HG03558 (cell line): Measurements from ENCODE around the gene UBAP2.

ENCODE experiments used
- ATAC-seq: cut with Tn5 transposase; IDR thresholded peaks from one replicate; pipeline ENCODE4 v1.9.1; 2021; ENCODE audit warnings: moderate number of reproducible peaks; ENCODE audit not compliant: unreplicated experiment; ENCODE audit errors: extremely low read depth

The UBAP2 gene

DNA sequence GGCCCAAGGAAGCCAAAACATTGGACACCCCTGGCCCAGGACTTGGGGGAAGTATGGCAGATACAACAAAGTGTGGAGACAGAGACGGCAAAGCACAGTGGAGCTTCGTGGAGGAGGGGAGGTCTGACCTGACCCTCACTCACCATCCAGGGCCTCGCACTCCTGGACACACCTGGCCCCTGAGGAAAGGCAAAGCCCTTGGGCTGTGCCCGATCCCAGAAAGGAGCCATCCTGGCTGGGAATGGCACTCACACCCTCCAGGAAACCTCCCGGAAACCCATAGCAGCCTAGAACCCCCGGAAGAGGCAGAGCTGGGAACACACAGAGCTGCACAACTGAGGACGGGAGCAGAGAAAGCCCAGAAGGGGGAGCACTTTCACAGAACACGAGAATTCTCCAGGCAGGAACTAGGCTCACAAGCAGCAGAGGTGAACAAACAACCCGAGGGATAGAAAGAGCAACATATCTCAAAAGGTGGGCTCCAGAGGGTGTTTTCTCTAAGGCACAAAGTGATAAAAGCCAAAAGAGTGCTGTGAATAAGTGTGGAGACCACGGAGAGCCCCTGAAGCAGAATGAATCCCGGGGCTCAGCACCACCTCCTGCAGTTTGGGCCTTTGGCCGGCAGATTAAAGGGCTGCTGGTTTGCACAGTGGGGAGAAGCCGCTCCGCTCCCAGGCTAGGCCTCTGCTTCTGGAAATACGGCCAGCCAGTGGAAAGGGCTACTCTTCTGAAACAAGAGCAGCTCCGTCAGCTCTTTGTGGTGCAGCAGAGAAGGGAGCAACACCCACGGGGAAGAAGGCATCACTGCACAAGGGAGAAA, 123.5 kb downstream of the UBAP2 start:
- no peak for ATAC-seq

DNA sequence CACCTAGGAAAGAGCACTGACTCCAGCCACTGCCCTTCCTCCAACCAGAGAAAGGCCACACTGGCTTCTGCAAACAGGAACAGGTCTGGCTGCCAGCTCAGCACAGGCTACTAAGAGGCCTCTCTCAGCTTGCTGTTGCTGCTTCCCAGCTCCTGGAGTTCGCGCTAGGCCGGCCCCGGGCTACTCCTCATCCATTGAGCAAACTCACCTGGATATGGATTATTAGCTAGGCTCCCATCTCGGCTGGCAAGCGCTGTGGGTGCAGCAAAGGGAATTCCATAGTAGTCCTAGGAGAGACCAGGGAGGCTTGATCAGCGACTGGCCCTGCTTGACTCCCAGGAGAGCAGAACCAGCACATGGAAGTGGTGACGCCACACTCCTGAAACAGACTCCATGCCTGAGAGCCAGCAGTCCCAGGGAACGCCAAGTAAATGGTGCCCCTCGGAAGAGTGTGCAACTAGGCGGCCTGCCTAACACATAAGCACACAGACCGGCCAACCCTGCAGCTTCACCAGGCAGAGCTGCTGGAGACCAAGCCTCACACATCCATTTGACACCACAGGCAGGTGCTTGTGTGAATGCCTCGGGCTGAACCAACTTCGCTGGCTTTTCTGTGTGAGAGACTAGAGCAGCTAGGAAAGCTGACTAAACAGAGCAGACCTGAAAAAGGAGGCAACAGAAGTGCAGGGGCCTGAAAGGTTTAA, 124.5 kb downstream of the UBAP2 start:
- no peak for ATAC-seq

DNA sequence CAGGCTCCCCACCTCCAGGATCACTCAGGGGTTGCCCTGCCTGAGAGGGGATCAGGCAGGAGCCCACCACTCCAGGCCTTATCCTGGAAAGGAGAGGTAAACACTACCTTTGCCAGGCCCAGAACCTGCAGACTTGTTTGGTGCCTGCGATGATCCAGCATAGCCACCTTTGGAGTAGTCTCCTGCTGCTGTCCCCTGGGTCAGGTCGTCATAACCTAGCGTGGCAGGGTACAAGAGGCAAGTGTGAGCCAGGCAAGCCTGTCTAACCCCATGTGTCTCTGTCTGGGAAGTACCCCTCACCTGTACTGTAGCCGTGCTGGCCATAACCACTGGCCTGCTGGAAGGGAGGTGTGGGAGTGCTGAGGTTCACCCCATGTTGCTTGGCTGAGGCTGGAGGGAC, 125.6 kb downstream of the UBAP2 start:
- ATAC-seq, result no peak

DNA sequence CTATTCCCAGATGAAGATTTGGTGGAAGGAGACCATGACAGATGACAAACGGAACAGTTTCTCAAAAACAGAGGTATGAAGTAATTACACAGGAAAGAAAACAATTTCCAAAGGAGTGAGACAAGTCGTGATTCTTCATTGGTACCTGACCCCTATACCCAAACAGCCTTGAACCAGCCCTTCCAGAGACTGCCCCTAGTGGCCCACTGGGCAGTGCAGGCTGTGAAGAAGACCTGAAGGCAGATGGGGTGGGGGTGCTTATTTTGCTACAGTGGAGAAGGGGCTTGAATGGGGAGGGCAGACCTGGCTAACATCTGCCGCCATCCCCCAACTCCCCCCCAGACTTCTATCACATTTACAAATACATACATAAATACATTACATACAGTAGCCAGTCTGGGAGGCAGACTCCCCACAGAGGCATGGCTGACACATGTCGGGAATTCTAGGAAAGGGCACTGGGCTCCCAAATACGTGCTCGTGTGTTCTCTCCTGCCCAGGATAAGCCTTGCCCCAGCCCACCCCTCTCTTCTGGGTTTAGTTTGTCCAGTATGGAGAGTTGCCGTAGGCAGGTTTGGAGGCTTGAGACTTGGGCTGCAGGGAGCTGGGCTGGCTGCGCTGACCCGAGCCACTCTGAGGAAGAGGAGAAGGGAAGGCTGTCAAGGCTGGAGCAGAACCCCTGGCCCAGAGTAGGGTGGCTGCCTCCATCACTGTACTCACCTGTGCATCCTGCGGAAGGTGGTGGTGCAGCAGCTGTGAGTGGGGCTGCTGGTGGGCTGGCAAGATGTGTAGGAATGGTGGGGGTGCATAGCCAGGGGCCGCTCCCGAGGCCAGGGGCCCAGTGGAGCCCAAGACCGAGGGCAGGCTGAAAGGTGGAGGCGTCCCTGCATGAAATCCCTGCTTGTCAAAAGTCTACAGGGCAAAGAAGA, 126.5 kb downstream of the UBAP2 start:
- ATAC-seq, result no peak

DNA sequence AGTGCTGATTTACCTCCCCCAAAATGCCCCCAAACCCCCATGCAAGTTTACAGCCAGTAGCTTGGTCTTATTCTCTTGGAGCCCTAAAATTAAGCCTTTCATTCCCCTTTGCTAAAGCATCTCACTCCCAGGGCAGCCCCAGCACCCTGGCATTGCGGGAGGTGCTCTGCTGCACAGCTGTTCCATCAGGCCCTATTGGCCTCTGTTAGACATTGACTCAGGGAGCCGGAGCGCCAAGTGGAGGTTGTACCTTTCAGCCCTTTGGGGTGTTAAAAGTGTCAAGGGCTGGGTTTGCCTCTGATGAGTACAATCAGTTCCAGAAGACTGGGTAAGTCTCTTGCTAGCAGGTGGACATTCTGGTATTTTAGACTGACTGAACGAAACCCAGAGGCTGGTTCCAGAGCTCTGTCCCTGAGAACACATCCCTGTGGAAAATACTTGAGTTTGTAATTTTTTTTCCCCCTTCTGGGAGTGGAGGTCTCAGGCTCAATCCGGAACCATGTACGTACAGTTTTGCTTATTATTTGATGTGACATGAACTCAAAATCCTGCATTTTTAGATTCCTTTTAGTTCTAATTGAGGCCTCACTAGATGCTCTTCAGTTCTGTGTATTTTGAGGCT, 129.3 kb downstream of the UBAP2 start:
- no peak for ATAC-seq

DNA sequence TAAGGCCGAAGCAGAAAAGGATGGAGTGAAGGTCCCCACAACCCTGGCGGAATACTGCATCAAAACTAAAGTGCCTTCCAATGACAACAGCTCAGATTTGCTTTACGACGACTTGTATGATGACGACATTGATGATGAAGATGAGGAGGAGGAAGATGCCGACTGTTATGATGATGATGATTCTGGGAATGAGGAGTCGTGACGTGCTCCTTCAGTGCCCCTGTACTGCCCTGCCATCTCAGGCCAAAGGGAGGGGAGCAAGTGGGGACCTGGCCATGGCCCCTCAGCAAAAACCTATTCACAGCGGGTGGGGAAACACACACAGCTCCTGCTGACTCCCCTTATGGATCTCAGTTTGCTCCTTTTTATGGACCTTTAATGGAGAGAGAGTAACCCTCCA, 131.7 kb downstream of the UBAP2 start:
- no peak for ATAC-seq

DNA sequence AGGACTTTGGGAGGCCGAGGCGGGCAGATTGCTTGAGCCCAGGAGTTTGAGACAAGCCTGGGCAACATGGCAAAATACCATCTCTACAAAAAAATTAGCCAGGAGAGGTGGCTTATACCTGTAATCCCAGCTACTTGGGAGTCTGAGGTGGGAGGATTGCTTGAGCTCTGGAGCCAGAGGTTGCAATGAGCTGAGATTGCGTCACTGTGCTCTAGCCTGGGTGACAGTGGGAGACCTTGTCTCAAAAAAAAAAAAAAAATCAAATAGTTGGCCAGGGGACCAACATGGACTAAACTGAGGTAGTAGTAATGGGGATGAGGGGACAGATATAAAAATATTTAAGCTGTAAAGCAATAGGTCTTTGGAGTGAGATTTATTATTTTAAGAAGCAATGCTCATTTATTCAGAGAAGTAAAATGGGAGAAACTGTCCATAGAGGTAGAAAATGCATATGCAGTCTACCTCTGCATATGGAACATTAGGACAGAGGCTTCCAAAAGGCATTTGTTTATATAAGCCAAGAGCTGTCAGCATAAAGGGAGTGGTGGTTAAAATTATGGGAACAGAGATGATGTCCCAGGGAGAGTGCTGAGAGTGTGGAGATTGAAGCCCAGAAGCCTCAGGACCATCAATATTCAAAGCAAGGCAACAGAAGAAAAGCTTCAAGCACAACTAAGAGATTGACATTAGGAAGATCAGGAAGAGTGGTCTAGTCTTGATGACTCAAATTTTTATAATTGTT, 133.6 kb downstream of the UBAP2 start:
- no peak for ATAC-seq

DNA sequence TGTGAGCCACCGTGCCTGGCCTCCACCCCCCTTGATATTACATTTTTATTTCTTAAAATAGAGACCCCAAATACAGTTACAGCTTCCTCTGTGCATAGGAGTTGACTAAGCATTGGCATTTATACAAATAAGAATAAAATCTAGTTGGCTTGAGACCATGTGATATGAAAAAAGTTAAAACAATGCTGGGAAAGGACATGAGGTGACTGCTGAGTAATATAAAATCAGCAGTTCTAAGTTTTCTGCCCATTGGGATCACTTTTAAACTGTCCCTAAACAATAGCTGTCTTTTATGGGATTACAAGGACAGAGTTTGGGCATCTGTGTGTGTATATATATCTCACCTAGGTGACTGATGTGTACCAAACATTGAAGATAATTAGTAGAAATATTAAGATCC, 135.1 kb downstream of the UBAP2 start:
- no peak for ATAC-seq

DNA sequence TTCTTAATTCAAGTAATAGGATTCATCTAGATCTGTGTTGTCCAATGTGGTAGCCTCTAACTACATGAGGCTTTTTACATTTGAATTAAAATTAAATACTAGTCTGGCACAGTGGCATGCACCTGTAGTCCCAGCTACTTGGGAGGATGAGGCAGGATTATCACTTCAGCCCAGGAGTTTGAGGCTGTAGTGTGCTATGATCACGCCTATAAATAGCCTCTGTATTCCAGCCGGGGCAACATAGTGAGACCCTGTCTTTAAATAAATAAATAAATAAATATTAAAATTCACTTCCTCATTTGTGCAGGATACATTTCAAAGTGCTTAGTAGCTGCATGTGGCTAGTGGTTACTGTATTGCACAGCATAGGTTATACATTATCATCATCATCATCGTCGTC, 139.9 kb downstream of the UBAP2 start:
- no peak for ATAC-seq

DNA sequence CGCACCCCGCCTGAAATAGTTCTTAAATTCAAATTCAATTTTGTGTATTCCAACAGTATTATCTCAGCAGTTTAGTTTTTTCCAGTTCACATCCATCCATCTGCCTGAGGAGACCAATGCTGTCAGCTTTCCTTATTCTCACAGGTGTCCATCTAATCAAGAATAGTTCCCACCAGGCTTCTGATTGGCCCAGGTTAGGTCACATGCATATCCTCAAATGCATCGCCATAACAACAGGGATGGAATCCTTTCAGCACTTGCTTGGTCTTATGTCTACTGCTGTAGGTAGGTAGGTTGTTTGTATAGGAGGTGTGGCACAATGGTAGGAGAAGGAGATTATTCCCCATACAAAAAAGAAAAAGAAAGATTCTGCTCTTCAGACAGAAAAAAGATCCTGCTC, 140.6 kb downstream of the UBAP2 start:
- no peak for ATAC-seq

DNA sequence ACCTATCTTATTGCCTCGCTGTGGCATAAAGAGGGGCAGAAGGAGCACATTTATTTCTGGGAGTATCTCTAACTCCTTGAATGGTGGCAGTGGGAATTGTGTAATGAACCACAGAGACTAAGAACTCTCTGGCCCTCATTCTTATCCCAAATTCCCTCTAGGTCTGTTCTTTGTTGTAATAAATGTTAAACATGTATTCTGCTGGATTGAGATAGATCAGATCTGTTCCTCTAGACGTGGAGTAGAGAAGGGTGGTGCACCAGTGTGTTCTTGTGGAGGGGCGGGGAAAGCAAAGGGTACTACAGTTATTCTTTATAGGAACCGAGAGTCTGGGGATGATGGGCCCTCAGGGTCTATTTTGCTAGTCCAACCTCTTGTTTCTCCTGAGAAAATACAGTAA, 141.3 kb downstream of the UBAP2 start:
- ATAC-seq, result no peak

DNA sequence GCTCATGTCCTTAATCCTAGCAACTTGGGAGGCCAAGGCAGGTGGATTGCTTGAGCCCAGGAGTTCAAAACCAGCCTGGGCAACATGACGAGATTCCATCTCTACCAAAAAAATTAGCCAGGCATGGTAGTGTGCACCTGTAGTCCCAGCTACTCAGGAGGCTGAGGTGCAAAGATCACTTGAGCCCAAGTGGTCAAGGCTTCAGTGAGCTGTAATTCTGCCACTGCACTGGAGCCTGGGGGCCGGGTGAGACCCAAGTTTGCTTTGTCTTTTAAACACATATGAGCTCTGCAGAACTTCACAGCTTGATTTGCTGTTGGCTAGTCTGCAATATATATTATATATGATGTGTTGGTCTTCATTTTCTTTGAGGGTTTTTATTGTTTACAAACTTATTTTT, 141.9 kb downstream of the UBAP2 start:
- ATAC-seq, result no peak

DNA sequence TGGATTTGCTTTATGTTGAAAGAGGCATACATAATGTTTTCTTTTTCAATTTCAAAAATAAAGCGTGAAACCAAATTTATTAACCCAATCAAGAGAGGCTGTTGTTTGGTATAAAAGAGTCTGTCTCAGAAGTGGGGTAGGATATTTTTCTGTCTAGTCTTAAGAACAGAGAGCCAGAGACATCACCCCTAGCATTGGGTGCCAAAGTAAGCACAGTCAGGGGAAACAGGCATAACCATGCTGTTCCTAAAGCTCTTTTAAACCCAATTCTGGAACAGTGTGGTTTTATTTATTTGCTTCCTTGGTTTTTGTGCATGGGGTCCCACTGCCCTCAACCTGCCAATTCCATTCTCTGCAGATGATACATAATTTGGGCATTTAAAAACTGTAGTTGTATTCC, 143.6 kb downstream of the UBAP2 start:
- no peak for ATAC-seq

DNA sequence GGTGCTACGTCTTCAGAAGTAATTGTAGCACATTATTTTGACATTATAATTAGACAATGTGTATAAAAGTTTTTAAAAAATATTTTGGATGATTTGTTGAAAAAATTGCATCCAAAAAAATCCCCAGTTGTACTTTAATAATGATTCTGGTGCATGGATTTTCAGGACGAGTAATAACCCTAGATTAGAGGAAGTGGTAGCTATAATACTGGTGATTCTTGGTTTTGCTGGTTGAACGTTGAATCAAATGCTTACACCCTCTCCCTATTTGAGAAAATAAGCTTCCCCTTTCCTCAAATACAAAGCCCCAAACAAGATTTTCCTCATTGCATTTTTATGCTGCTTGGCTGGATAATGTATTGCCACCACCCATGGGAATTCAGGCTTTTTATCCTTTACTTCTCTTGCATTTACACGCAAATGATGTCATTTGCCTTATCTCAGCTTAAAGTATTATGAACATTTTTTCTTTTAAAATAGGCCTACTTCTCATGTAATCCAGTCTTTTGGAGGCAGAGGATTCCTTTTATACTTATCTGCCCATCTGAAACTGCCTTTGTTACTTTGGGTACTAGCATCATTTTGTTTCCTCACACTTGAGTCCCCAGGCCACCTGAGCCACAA, 145.4 kb downstream of the UBAP2 start:
- no peak for ATAC-seq

DNA sequence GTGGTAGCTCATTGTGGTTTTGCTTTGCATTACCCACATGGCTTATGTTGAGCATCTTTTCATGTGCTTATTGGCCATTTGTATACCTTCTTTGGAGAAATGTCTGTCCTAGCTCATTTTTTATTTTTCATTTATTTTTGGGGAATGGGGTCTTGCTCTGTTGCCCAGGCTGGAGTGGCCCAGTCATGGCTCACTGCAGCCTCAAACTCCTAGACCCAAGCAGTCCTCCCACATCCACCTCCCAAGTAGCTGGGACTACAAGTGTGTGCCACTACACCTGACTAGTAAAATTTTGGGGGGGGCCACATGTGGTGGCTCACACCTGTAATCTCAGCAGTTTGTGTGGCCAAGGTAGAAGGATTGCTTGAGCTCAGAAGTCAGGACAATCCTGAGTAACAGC, 154.4 kb downstream of the UBAP2 start:
- ATAC-seq, result no peak

DNA sequence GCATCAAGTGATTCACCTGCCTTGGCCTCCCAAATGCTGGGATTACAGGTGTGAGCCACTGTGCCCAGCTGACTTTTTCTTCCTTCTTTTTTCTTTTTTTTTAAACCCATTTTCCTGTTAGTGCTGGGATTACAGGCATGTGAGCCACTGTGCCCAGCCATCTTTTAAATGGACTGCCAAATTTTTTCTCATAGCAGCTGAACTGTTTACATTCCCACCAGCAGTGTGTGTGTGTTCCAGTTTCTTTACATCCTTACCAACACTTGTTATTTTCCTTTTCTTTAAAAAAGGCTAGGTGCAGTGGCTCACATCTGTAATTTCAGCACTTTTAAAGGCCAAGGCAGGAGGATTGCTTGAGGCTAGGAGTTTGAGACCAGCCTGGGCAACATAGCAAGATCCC, 154.8 kb downstream of the UBAP2 start:
- ATAC-seq, result no peak

DNA sequence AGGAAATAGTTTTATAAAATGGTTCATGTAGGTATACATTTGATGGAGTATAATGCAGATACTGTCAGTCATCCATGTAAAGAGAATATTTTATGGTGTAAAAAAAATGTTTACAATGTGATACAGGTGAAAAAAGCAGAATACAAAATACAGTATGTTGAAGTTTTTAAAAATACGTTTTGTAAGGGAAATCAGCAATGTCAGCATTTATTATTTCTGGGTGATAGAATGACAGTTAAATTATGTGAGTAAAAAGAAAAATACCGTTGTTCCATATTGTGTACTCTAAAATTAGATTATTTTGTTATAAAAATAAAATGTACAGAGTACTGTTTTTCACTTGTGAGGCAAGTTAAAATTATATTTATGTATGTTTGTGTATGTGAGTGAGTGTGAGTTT, 162.7 kb downstream of the UBAP2 start:
- no peak for ATAC-seq

DNA sequence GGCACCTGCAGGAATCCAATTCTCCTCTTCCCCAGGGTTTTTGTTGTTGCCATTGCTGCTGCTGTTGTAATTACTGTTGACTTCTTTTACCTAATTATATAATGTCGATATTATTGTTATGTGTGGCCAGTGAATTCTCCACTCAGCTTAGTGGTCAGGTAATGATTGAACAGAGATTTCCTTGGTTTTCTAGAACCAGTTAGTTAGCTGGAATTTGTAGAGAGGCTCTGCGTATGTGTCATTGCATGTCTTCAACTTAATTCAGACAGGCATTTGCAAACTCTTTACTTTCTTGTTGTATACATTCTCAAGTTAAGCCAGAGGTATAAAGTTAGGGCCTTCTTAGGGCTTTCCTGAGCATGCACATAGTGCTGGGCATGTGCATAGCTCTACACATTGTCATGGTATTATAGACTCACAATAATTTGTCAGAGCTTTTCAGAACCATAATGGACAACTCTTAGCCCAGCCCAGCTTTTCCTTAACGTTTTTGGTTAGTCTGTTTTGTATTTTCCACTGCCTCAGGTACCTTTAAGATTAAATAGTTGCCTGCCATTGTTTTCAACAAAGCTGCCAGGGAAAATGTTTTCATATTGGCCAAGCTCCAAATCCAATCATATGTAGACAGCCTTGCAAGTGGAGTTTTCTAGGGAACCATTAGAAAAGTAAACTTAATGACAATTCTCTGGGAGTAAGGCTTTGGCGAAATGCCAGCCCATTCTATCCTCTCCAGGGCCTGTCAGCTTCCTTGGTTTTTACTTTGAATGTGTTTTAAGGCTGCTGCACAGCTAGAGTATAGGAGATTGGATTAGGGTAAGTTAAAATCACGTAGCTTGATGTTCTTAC, 163.6 kb downstream of the UBAP2 start:
- ATAC-seq, result no peak
